SHP77 treated with DMSO at 0.1 percent for 48 hours (cell line): Measurements from ENCODE around the gene UACA.
A peak's percentile ranks its signal among the peaks of the same experiment; 100 is the strongest.
"Not testable (repeated sequence)": the region's sequence is repeated elsewhere in the genome, so short reads cannot be mapped to it uniquely, and the experiment has no call there.

Source experiments
- DNase-seq: peaks from one replicate; lab custom pipeline; 2025; lab: John Stamatoyannopoulos, UW

Gene UACA

GRCh38 chr15:70625438-70625837 is 137.9 kb downstream of the UACA start:
- DNase-seq, result no peak

GRCh38 chr15:70625011-70625410 is 138.3 kb downstream of the UACA start:
- DNase-seq, result no peak

GRCh38 chr15:70618929-70619328 is 144.4 kb downstream of the UACA start:
- DNase-seq, result no peak

- no peak for DNase-seq
Measured at GRCh38 chr15:70617911-70618287, 145.5 kb downstream of the UACA start.

GRCh38 chr15:70617076-70617910 is 146.1 kb downstream of the UACA start:
- DNase-seq, result peak; percentile 22

- DNase-seq, result not testable (repeated sequence)
Measured at GRCh38 chr15:70616311-70616756, 147.0 kb downstream of the UACA start.

- DNase-seq, result no peak
Measured at GRCh38 chr15:70615435-70616310, 147.7 kb downstream of the UACA start.

GRCh38 chr15:70614221-70614620 is 149.1 kb downstream of the UACA start:
- DNase-seq, result no peak

GRCh38 chr15:70613271-70613670 is 150.1 kb downstream of the UACA start:
- DNase-seq, result no peak

GRCh38 chr15:70611286-70611685 is 152.1 kb downstream of the UACA start:
- no peak for DNase-seq

GRCh38 chr15:70610541-70610940 is 152.8 kb downstream of the UACA start:
- no peak for DNase-seq

GRCh38 chr15:70609889-70610288 is 153.5 kb downstream of the UACA start:
- no peak for DNase-seq

- no peak for DNase-seq
Measured at GRCh38 chr15:70608144-70608543, 155.2 kb downstream of the UACA start.

- DNase-seq, result no peak
Measured at GRCh38 chr15:70605606-70606410, 157.6 kb downstream of the UACA start.

GRCh38 chr15:70604666-70605315 is 158.6 kb downstream of the UACA start:
- no peak for DNase-seq
